Neural cell (in vitro differentiated cells): ENCODE data around the gene CLDND2. TPM values are rescaled to one million over a fixed set of nuclear protein-coding genes. Genes with fewer than 3 reads are reported as not detected.

Experiments used
- H2AFZ ChIP-seq: fragments of 200-600, 300-800 bp; sonication (generic), shearing (Covaris generic); 2 replicates; pipeline ENCODE4 v1.6.0; 2014; ENCODE audit warnings: low read depth, mild to moderate bottlenecking, antibody characterized with exemption, low read length, moderate library complexity
- H3F3A ChIP-seq: fragments of 200-600 bp; shearing (Covaris generic); 2 replicates; pipeline ENCODE4 v1.6.1; 2016; ENCODE audit warnings: mild to moderate bottlenecking, moderate library complexity, mixed read lengths, antibody characterized with exemption, low read length; ENCODE audit not compliant: insufficient read depth, poor library complexity, severe bottlenecking
- H3K27ac ChIP-seq: fragments of 200-600, 300-800 bp; sonication (generic), shearing (Covaris generic); 2 replicates; pipeline ENCODE4 v1.5.1; 2014; ENCODE audit warnings: mild to moderate bottlenecking, low read length, moderate library complexity
- H3K27me3 ChIP-seq: fragments of 300-800, 200-600 bp; sonication (generic), shearing (Covaris generic); 2 replicates; pipeline ENCODE4 v1.6.0; 2014; ENCODE audit warnings: mild to moderate bottlenecking, low read depth, low read length, moderate library complexity; ENCODE audit not compliant: insufficient read depth
- H3K36me3 ChIP-seq: fragments of 300-800, 200-600 bp; sonication (generic), shearing (Covaris generic); 2 replicates; pipeline ENCODE4 v1.5.1; 2014; ENCODE audit warnings: mild to moderate bottlenecking, antibody characterized with exemption, low read length, moderate library complexity; ENCODE audit not compliant: insufficient read depth
- H3K4me2 ChIP-seq: fragments of 300-800, 200-600 bp; sonication (generic), shearing (Covaris generic); 2 replicates; pipeline ENCODE4 v1.6.0; 2014; ENCODE audit warnings: mild to moderate bottlenecking, low read length
- H3K4me3 ChIP-seq: fragments of 300-800, 200-600 bp; sonication (generic), shearing (Covaris generic); 2 replicates; pipeline ENCODE4 v1.5.1; 2014; ENCODE audit warnings: mild to moderate bottlenecking, low read length, moderate library complexity
- H3K79me2 ChIP-seq: fragments of 200-600 bp; shearing (Covaris generic); replicated peaks from 2 replicates; pipeline ENCODE4 v1.6.0; 2014; ENCODE audit warnings: mild to moderate bottlenecking, low read length, moderate library complexity; ENCODE audit not compliant: insufficient read depth
- H3K9ac ChIP-seq: fragments of 300-800, 200-600 bp; sonication (generic), shearing (Covaris generic); 2 replicates; pipeline ENCODE4 v1.6.1; 2016; ENCODE audit warnings: mild to moderate bottlenecking, low read length, mixed read lengths
- H3K9me2 ChIP-seq: fragments of 200-600 bp; shearing (Covaris generic); 2 replicates; pipeline ENCODE4 v1.6.1; 2016; ENCODE audit warnings: mild to moderate bottlenecking, low read length, mixed read lengths; ENCODE audit not compliant: insufficient read depth
- H3K9me3 ChIP-seq: fragments of 200-600, 300-800 bp; sonication (generic), shearing (Covaris generic); 2 replicates; pipeline ENCODE4 v1.6.1; 2016; ENCODE audit warnings: mild to moderate bottlenecking, mixed run types, low read length, moderate library complexity, mixed read lengths
- H4K20me1 ChIP-seq: fragments of 200-600 bp; shearing (Covaris generic); 2 replicates; pipeline ENCODE4 v1.6.1; 2016; ENCODE audit warnings: mild to moderate bottlenecking, mixed run types; ENCODE audit not compliant: insufficient read depth
- EP300 ChIP-seq: fragments of 450-650 bp; conservative IDR thresholded peaks from 2 replicates; pipeline ENCODE4 v1.6.1; 2014; ENCODE audit warnings: antibody characterized with exemption, mild to moderate bottlenecking, moderate library complexity; ENCODE audit not compliant: poor library complexity, severe bottlenecking
- EZH2 ChIP-seq: fragments of 200-600, 300-800 bp; shearing (Covaris generic), sonication (generic); IDR thresholded peaks from 2 replicates; pipeline ENCODE4 v1.6.1; 2014; ENCODE audit warnings: antibody characterized with exemption, low read length, borderline replicate concordance, mild to moderate bottlenecking; ENCODE audit not compliant: insufficient read depth, poor library complexity, severe bottlenecking
- MXI1 ChIP-seq: fragments of 450-650 bp; conservative IDR thresholded peaks from 2 replicates; pipeline ENCODE4 v1.6.1; 2014; ENCODE audit warnings: antibody characterized with exemption, mild to moderate bottlenecking; ENCODE audit not compliant: poor library complexity, severe bottlenecking
- POLR2AphosphoS5 ChIP-seq: IDR thresholded peaks from 2 replicates; pipeline ENCODE4 v1.6.1; 2012
- RAD21 ChIP-seq: fragments of 450-650 bp; conservative IDR thresholded peaks from 2 replicates; pipeline ENCODE4 v1.6.1; 2014; ENCODE audit warnings: antibody characterized with exemption, mild to moderate bottlenecking, moderate library complexity
- SMC3 ChIP-seq: fragments of 450-650 bp; conservative IDR thresholded peaks from 2 replicates; pipeline ENCODE4 v1.6.1; 2014; ENCODE audit warnings: antibody characterized with exemption, mild to moderate bottlenecking, moderate library complexity; ENCODE audit not compliant: poor library complexity
- TAF1 ChIP-seq: IDR thresholded peaks from 2 replicates; pipeline ENCODE4 v1.6.1; 2012; ENCODE audit warnings: low read depth
- polyA plus RNA-seq: library from polyadenylated mRNA; depleted of rRNA; stranded (reverse); fragments of >200 nt; gene quantifications from 2 replicates; pipeline ENCODE4 v1.2.3, GENCODE V29; 2014
- TF ChIP-seq, protein P1 (sequence below): fragments of 450-650 bp; IDR thresholded peaks from 2 replicates; pipeline ENCODE4 v1.5.1; 2014; ENCODE audit warnings: antibody characterized with exemption, mild to moderate bottlenecking, moderate library complexity; ENCODE audit not compliant: poor library complexity, severe bottlenecking
- TF ChIP-seq, protein P2 (sequence below): IDR thresholded peaks from 2 replicates; pipeline ENCODE4 v1.6.1; 2012; ENCODE audit warnings: borderline replicate concordance

The CLDND2 gene
- polyA plus RNA-seq, 1 donor from 2014 or later = not detected

DNA sequence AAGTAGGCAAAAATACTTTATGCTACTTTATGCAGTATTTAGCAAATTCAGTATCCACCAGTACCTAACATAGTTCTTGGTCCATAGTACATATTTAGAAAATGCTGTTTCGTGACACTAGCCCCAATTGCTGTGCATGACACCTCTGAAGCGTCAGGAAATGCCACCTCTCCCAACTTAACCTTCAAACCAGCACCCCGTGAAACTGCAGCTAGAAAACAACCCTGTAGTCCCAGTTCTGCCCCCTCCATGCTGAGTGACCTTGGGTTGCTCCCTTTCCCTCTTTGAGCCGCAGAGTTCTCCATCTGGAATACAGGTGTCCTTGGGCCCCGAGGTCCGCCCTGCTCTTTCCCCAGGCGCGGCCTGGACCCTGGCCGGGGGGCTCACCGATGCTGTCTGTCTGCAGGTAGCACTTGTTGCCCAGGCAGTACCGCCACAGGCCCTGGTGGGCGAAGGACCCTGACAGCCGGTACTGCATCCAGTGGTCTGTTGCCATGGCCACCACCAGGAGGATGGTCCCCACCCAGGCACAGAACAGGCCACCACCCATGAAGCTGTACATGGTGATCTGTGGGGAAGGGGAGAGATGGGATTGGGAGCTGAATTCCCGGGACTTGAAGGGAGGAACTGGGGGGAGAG lies 18.2 kb upstream of the CLDND2 start:
- H3K79me2 ChIP-seq = no peaks in the 10 kb centered on the region
- no peak overlapping the region for H3K4me3 ChIP-seq
- H3K9me3 ChIP-seq = no peaks in the 10 kb centered on the region
- TF ChIP-seq EZH2 = no peak
- no peak for TF ChIP-seq MXI1
- TF ChIP-seq SMC3 = no peak
- no peak for TF ChIP-seq TAF1
- TF ChIP-seq EP300 = no peak
- TF ChIP-seq, protein P1, sequence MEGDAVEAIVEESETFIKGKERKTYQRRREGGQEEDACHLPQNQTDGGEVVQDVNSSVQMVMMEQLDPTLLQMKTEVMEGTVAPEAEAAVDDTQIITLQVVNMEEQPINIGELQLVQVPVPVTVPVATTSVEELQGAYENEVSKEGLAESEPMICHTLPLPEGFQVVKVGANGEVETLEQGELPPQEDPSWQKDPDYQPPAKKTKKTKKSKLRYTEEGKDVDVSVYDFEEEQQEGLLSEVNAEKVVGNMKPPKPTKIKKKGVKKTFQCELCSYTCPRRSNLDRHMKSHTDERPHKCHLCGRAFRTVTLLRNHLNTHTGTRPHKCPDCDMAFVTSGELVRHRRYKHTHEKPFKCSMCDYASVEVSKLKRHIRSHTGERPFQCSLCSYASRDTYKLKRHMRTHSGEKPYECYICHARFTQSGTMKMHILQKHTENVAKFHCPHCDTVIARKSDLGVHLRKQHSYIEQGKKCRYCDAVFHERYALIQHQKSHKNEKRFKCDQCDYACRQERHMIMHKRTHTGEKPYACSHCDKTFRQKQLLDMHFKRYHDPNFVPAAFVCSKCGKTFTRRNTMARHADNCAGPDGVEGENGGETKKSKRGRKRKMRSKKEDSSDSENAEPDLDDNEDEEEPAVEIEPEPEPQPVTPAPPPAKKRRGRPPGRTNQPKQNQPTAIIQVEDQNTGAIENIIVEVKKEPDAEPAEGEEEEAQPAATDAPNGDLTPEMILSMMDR = no peak
- TF ChIP-seq, protein P2, sequence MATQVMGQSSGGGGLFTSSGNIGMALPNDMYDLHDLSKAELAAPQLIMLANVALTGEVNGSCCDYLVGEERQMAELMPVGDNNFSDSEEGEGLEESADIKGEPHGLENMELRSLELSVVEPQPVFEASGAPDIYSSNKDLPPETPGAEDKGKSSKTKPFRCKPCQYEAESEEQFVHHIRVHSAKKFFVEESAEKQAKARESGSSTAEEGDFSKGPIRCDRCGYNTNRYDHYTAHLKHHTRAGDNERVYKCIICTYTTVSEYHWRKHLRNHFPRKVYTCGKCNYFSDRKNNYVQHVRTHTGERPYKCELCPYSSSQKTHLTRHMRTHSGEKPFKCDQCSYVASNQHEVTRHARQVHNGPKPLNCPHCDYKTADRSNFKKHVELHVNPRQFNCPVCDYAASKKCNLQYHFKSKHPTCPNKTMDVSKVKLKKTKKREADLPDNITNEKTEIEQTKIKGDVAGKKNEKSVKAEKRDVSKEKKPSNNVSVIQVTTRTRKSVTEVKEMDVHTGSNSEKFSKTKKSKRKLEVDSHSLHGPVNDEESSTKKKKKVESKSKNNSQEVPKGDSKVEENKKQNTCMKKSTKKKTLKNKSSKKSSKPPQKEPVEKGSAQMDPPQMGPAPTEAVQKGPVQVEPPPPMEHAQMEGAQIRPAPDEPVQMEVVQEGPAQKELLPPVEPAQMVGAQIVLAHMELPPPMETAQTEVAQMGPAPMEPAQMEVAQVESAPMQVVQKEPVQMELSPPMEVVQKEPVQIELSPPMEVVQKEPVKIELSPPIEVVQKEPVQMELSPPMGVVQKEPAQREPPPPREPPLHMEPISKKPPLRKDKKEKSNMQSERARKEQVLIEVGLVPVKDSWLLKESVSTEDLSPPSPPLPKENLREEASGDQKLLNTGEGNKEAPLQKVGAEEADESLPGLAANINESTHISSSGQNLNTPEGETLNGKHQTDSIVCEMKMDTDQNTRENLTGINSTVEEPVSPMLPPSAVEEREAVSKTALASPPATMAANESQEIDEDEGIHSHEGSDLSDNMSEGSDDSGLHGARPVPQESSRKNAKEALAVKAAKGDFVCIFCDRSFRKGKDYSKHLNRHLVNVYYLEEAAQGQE = no peak
- TF ChIP-seq RAD21 = no peak
- TF ChIP-seq POLR2AphosphoS5 = no peak
- no peaks in the 10 kb centered on the region for H3K27me3 ChIP-seq
- no peak overlapping the region for H2AFZ ChIP-seq
- H3K27ac ChIP-seq = no peak overlapping the region
- H3K4me2 ChIP-seq = no peak overlapping the region
- H3K9ac ChIP-seq = no peak overlapping the region
- no peaks in the 10 kb centered on the region for H3K9me2 ChIP-seq
- H3K36me3 ChIP-seq = no peaks in the 10 kb centered on the region
- H4K20me1 ChIP-seq = no peaks in the 10 kb centered on the region
- H3F3A ChIP-seq = no peaks in the 10 kb centered on the region

DNA sequence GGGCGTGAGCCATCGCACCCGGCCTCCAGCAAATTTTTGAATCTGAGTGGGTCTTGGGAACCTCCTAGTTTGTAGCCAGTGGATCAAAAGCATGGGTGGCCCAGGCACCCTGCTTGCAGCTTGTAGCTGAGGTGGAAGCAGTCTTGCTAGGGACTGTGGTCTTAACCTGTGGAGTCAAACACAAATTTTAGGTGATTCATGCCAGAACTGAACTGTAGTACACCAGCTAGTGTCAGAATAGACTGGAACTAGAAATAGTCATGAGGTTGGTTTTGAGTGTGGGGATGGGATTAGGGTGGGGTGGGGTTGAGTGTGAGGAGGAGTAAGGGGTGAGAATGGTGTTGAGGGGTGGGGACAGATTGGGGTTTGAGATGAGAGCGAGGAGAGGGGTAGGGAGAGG lies 13.2 kb upstream of the CLDND2 start:
- Histone ChIP-seq H4K20me1 (no peaks in the 10 kb centered on the region), H3K27me3 (no peaks in the 10 kb centered on the region), H2AFZ (no peak overlapping the region), H3K4me3 (no peak overlapping the region), H3K27ac (no peak overlapping the region), H3K9me2 (no peaks in the 10 kb centered on the region), H3K79me2 (no peaks in the 10 kb centered on the region), H3K4me2 (no peak overlapping the region), H3F3A (no peaks in the 10 kb centered on the region), H3K36me3 (no peaks in the 10 kb centered on the region), H3K9ac (no peak overlapping the region), H3K9me3 (no peaks in the 10 kb centered on the region)
- TF ChIP-seq MXI1 (no peak), EP300 (no peak), RAD21 (no peak), SMC3 (no peak), TAF1 (no peak), POLR2AphosphoS5 (no peak), EZH2 (no peak)
- TF ChIP-seq, protein P1 = no peak
- TF ChIP-seq, protein P2 = no peak
